BLaER1 (cell line): ENCODE measurements around the gene LTN1.
A peak's percentile ranks its signal among the peaks of the same experiment; 100 is the strongest.

Source experiments
- H3K27ac ChIP-seq: shearing (Covaris generic); formaldehyde crosslinking; 2 replicates; pipeline ENCODE4 v1.8.1; 2022
- H3K27me3 ChIP-seq: shearing (Covaris generic); formaldehyde crosslinking; 2 replicates; pipeline ENCODE4 v1.8.1; 2022
- H3K36me3 ChIP-seq: shearing (Covaris generic); formaldehyde crosslinking; 2 replicates; pipeline ENCODE4 v1.8.1; 2022
- H3K4me1 ChIP-seq: shearing (Covaris generic); formaldehyde crosslinking; 2 replicates; pipeline ENCODE4 v1.8.1; 2022
- H3K4me2 ChIP-seq: shearing (Covaris generic); formaldehyde crosslinking; 2 replicates; pipeline ENCODE4 v1.8.1; 2022
- H3K4me3 ChIP-seq: shearing (Covaris generic); formaldehyde crosslinking; 2 replicates; pipeline ENCODE4 v1.8.1; 2022
- H3K9ac ChIP-seq: shearing (Covaris generic); formaldehyde crosslinking; 2 replicates; pipeline ENCODE4 v1.8.1; 2022
- H3K9me3 ChIP-seq: shearing (Covaris generic); formaldehyde crosslinking; 2 replicates; pipeline ENCODE4 v1.8.1; 2022
- H4K20me1 ChIP-seq: shearing (Covaris generic); formaldehyde crosslinking; 2 replicates; pipeline ENCODE4 v1.8.1; 2022
- Cebpa-rat ChIP-seq: shearing (Covaris generic); IDR thresholded peaks from 2 replicates; pipeline ENCODE4 v1.8.1; 2022

The LTN1 gene

GRCh38 chr21:28899220-28899619 lies 93.5 kb downstream of the LTN1 start:
- H3K4me2 ChIP-seq, result no peak overlapping the region
- H3K36me3 ChIP-seq, result no peaks in the 10 kb centered on the region
- no peak overlapping the region for H3K4me3 ChIP-seq
- no peak overlapping the region for H3K9ac ChIP-seq
- no peaks in the 10 kb centered on the region for H4K20me1 ChIP-seq
- H3K4me1 ChIP-seq, result no peaks in the 10 kb centered on the region
- no peaks in the 10 kb centered on the region for H3K27me3 ChIP-seq
- no peak overlapping the region for H3K27ac ChIP-seq
- H3K9me3 ChIP-seq, result peaks cover 14% of the 10 kb centered on the region; the same call in 1 of the 2 replicates
- no peak for TF ChIP-seq Cebpa-rat

GRCh38 chr21:28893687-28894086 lies 99.0 kb downstream of the LTN1 start:
- no peaks in the 10 kb centered on the region for H3K36me3 ChIP-seq
- no peak for TF ChIP-seq Cebpa-rat
- H3K4me2 ChIP-seq, result no peak overlapping the region

GRCh38 chr21:28892199-28893111 lies 100.2 kb downstream of the LTN1 start:
- no peaks in the 10 kb centered on the region for H3K36me3 ChIP-seq
- no peaks in the 10 kb centered on the region for H4K20me1 ChIP-seq
- no peak overlapping the region for H3K27ac ChIP-seq
- no peaks in the 10 kb centered on the region for H3K27me3 ChIP-seq
- H3K4me2 ChIP-seq, result no peak overlapping the region
- H3K4me3 ChIP-seq, result no peak overlapping the region
- no peak for TF ChIP-seq Cebpa-rat
- no peaks in the 10 kb centered on the region for H3K9me3 ChIP-seq
- no peaks in the 10 kb centered on the region for H3K4me1 ChIP-seq
- H3K9ac ChIP-seq, result no peak overlapping the region

More at GRCh38 chr21:28893687-28894086, 99.0 kb downstream of the LTN1 start:
- no peaks in the 10 kb centered on the region for H3K4me1 ChIP-seq
- H3K9me3 ChIP-seq, result no peaks in the 10 kb centered on the region
- H3K9ac ChIP-seq, result no peak overlapping the region
- H3K4me3 ChIP-seq, result no peak overlapping the region
- no peak overlapping the region for H3K27ac ChIP-seq
- H4K20me1 ChIP-seq, result no peaks in the 10 kb centered on the region
- H3K27me3 ChIP-seq, result no peaks in the 10 kb centered on the region

- Histone ChIP-seq H3K9ac (no peak overlapping the region), H3K4me2 (no peak overlapping the region), H3K36me3 (peaks cover 12% of the 10 kb centered on the region; the same call in 1 of the 2 replicates), H3K27me3 (no peaks in the 10 kb centered on the region), H3K4me1 (peaks cover 11% of the 10 kb centered on the region), H4K20me1 (no peaks in the 10 kb centered on the region), H3K9me3 (0 out of 2 replicates have a peak, but pooled peaks cover 4% of the 10 kb centered on the region), H3K4me3 (no peak overlapping the region), H3K27ac (no peak overlapping the region)
- TF ChIP-seq Cebpa-rat, result no peak
Observed at GRCh38 chr21:28885853-28886177, 106.9 kb downstream of the LTN1 start.

GRCh38 chr21:28884976-28885852 lies 107.5 kb downstream of the LTN1 start:
- Histone ChIP-seq H3K27me3 (no peaks in the 10 kb centered on the region), H4K20me1 (no peaks in the 10 kb centered on the region), H3K36me3 (peaks cover 12% of the 10 kb centered on the region; the same call in 1 of the 2 replicates), H3K9me3 (0 out of 2 replicates have a peak, but pooled peaks cover 4% of the 10 kb centered on the region), H3K9ac (peak overlapping the region; percentile 84), H3K27ac (peak overlapping the region; percentile 88), H3K4me3 (peak overlapping the region; percentile 70), H3K4me2 (peak overlapping the region; percentile 79), H3K4me1 (peaks cover 11% of the 10 kb centered on the region)
- TF ChIP-seq Cebpa-rat, result no peak

GRCh38 chr21:28884481-28884880 lies 108.2 kb downstream of the LTN1 start:
- Histone ChIP-seq H3K36me3 (peaks cover 12% of the 10 kb centered on the region; the same call in 1 of the 2 replicates), H3K27me3 (no peaks in the 10 kb centered on the region), H3K27ac (peak overlapping the region; percentile 88), H3K9ac (peak overlapping the region; percentile 84), H3K4me2 (peak overlapping the region; percentile 79), H3K9me3 (0 out of 2 replicates have a peak, but pooled peaks cover 4% of the 10 kb centered on the region), H3K4me3 (peak overlapping the region; percentile 70), H3K4me1 (peaks cover 11% of the 10 kb centered on the region), H4K20me1 (no peaks in the 10 kb centered on the region)
- no peak for TF ChIP-seq Cebpa-rat

- Histone ChIP-seq H3K27ac (peak overlapping the region; percentile 88), H3K4me1 (peaks cover 11% of the 10 kb centered on the region), H3K27me3 (no peaks in the 10 kb centered on the region), H3K4me3 (peak overlapping the region; percentile 70), H3K9ac (no peak overlapping the region), H3K4me2 (peak overlapping the region; percentile 79), H4K20me1 (no peaks in the 10 kb centered on the region), H3K36me3 (peaks cover 12% of the 10 kb centered on the region; the same call in 1 of the 2 replicates), H3K9me3 (0 out of 2 replicates have a peak, but pooled peaks cover 4% of the 10 kb centered on the region)
- TF ChIP-seq Cebpa-rat, result no peak
Observed at GRCh38 chr21:28883931-28884330, 108.7 kb downstream of the LTN1 start.

- Histone ChIP-seq H3K9me3 (0 out of 2 replicates have a peak, but pooled peaks cover 4% of the 10 kb centered on the region), H4K20me1 (no peaks in the 10 kb centered on the region), H3K27me3 (no peaks in the 10 kb centered on the region), H3K4me3 (no peak overlapping the region), H3K36me3 (peaks cover 12% of the 10 kb centered on the region; the same call in 1 of the 2 replicates), H3K4me2 (no peak overlapping the region), H3K9ac (no peak overlapping the region), H3K4me1 (peaks cover 11% of the 10 kb centered on the region), H3K27ac (no peak overlapping the region)
- TF ChIP-seq Cebpa-rat, result no peak
Observed at GRCh38 chr21:28882345-28882744, 110.3 kb downstream of the LTN1 start.
